HCT116 (cell line): ENCODE data around the gene SOX2. TPM values are rescaled to one million over a fixed set of nuclear protein-coding genes. Genes with fewer than 3 reads are reported as not detected.

ENCODE experiments used
- ATAC-seq: fragments of 200-7000 bp; cut with Tn5 transposase; 2 replicates; pipeline ENCODE4 v1.9.1; 2020; ENCODE audit warnings: mild to moderate bottlenecking, moderate library complexity
- BruUV-seq: library from RNA; stranded (reverse); fragments of 400-500 nt; replicated peaks from 2 replicates; lab custom pipeline; 2021; lab: Mats Ljungman, UMichigan
- CTCF ChIA-PET: fragments of 300-600 bp; sonication (Branson Sonifier 250); formaldehyde crosslinking; loops from one replicate; lab custom pipeline; 2021; ENCODE audit warnings: antibody characterized with exemption; lab: Charles Lee
- POLR2A ChIA-PET: fragments of 300-600, 350-600 bp; sonication (Branson Sonifier 250); formaldehyde crosslinking; loops from one replicate; lab custom pipeline; 2021; ENCODE audit warnings: antibody characterized with exemption; lab: Charles Lee
- RAD21 ChIA-PET, 2 experiments: fragments of 300-600 bp; sonication (Branson Sonifier 250); formaldehyde crosslinking; loops; one replicate each; lab custom pipeline; 2023; ENCODE audit warnings: low total read pairs in 2 of 2; ENCODE audit not compliant: uncharacterized antibody in 2 of 2, unreplicated experiment in 2 of 2, low non-redundant PET in 1 of 2; lab: Charles Lee
- DNase-seq: peaks from one replicate; pipeline ENCODE4 v3.0.0-alpha.2; 2010; ENCODE audit warnings: low read depth, low spot score
- H2AFZ ChIP-seq: fragments of 200-600 bp; shearing (Covaris generic), sonication (generic); 2 replicates; pipeline ENCODE4 v1.6.1; 2017; ENCODE audit warnings: low read depth, mixed run types, mixed read lengths, antibody characterized with exemption, low read length; ENCODE audit not compliant: poor library complexity, severe bottlenecking
- H3K27ac ChIP-seq: 2 replicates; pipeline ENCODE4 v1.5.1; 2012; ENCODE audit warnings: low read depth, low read length
- H3K27me3 ChIP-seq: fragments of 200-600 bp; sonication (generic); 2 replicates; pipeline ENCODE4 v1.6.1; 2016; ENCODE audit warnings: mixed run types, low read length, mixed read lengths; ENCODE audit not compliant: insufficient read depth
- H3K36me3 ChIP-seq, 2 experiments: fragments of 200-500 bp in 1 of 2; fragments of 200-600 bp in 1 of 2; sonication (Bioruptor generic) in 1 of 2; sonication (generic) in 1 of 2; 2 replicates each; pipeline versions ENCODE4 v1.5.1 to v1.6.1; 2014 to 2016; ENCODE audit warnings: low read length in 2 of 2, inconsistent platforms in 1 of 2, mixed read lengths in 1 of 2, mixed run types in 1 of 2; ENCODE audit not compliant: insufficient read depth in 2 of 2, control insufficient read depth in 1 of 2
- H3K4me1 ChIP-seq, 2 experiments: fragments of 200-600 bp in 1 of 2; sonication (generic) in 1 of 2; 2 replicates each; pipeline versions ENCODE4 v1.5.1 to v1.6.1; 2012 to 2017; ENCODE audit warnings: low read length in 2 of 2, inconsistent platforms in 1 of 2, mild to moderate bottlenecking in 1 of 2, mixed read lengths in 1 of 2, mixed run types in 1 of 2, moderate library complexity in 1 of 2; ENCODE audit not compliant: insufficient read depth in 2 of 2, control insufficient read depth in 1 of 2
- H3K4me2 ChIP-seq: fragments of 200-600 bp; sonication (generic); 2 replicates; pipeline ENCODE4 v1.6.1; 2017; ENCODE audit warnings: mixed run types, low read length, mixed read lengths
- H3K4me3 ChIP-seq, 2 experiments: fragments of 200-600 bp in 1 of 2; sonication (generic) in 1 of 2; replicated peaks in 1 of 2; 2 replicates each; pipeline ENCODE4 v1.5.1; 2011 to 2016; ENCODE audit warnings: low read length in 2 of 2, control low read depth in 1 of 2, low read depth in 1 of 2, mild to moderate bottlenecking in 1 of 2, mixed read lengths in 1 of 2, mixed run types in 1 of 2
- H3K79me2 ChIP-seq: fragments of 200-600 bp; sonication (generic); 2 replicates; pipeline ENCODE4 v1.6.1; 2017; ENCODE audit warnings: mild to moderate bottlenecking, mixed run types, low read length, moderate library complexity, mixed read lengths; ENCODE audit not compliant: insufficient read depth
- H3K9ac ChIP-seq: fragments of 200-600 bp; sonication (generic); 2 replicates; pipeline ENCODE4 v1.6.1; 2016; ENCODE audit warnings: low read length, mixed read lengths
- H3K9me2 ChIP-seq: fragments of 200-600 bp; sonication (generic), shearing (Covaris generic); 2 replicates; pipeline ENCODE4 v1.6.1; 2017; ENCODE audit warnings: mixed run types, mild to moderate bottlenecking, moderate library complexity; ENCODE audit not compliant: insufficient read depth
- H3K9me3 ChIP-seq, 2 experiments: fragments of 200-500 bp in 1 of 2; fragments of 200-600 bp in 1 of 2; sonication (Bioruptor generic) in 1 of 2; sonication (generic) in 1 of 2; 2 replicates each; pipeline ENCODE4 v1.6.1; 2014 to 2017; ENCODE audit warnings: low read length in 2 of 2, mixed read lengths in 2 of 2, inconsistent platforms in 1 of 2, low read depth in 1 of 2, mild to moderate bottlenecking in 1 of 2, mixed run types in 1 of 2, moderate library complexity in 1 of 2; ENCODE audit not compliant: control insufficient read depth in 1 of 2, insufficient read depth in 1 of 2
- H4K20me1 ChIP-seq: fragments of 200-600 bp; sonication (generic), shearing (Covaris generic); 2 replicates; pipeline ENCODE4 v1.6.1; 2017; ENCODE audit warnings: mixed run types, mild to moderate bottlenecking, moderate library complexity; ENCODE audit not compliant: insufficient read depth
- CBX3 ChIP-seq: IDR thresholded peaks from 2 replicates; pipeline ENCODE4 v1.6.1; 2012; ENCODE audit warnings: low read depth
- JUND ChIP-seq: IDR thresholded peaks from 2 replicates; pipeline ENCODE4 v1.6.1; 2012
- RAD21 ChIP-seq: IDR thresholded peaks from 2 replicates; pipeline ENCODE4 v1.6.1; 2012; ENCODE audit warnings: low read depth, mild to moderate bottlenecking
- SP1 ChIP-seq: IDR thresholded peaks from 2 replicates; pipeline ENCODE4 v1.6.1; 2012; ENCODE audit warnings: low read depth
- SRF ChIP-seq: IDR thresholded peaks from 2 replicates; pipeline ENCODE4 v1.6.1; 2012; ENCODE audit warnings: low read depth
- TCF7L2 ChIP-seq: IDR thresholded peaks from 2 replicates; pipeline ENCODE4 v1.7.0; 2011; ENCODE audit warnings: borderline replicate concordance, inconsistent platforms; ENCODE audit not compliant: insufficient read depth, insufficient read length; ENCODE audit errors: extremely low read depth
- YY1 ChIP-seq: IDR thresholded peaks from 2 replicates; pipeline ENCODE4 v1.6.1; 2011; ENCODE audit warnings: low read length, low read depth, moderate library complexity, mild to moderate bottlenecking; ENCODE audit not compliant: insufficient replicate concordance; ENCODE audit errors: extremely low read depth
- ZNF274 ChIP-seq: fragments of 200-500 bp; sonication (Bioruptor generic); IDR thresholded peaks from 2 replicates; pipeline ENCODE4 v1.6.1; 2014; ENCODE audit warnings: mild to moderate bottlenecking, low read depth, low read length, inconsistent platforms
- intact Hi-C: fragments of 100-400 bp; cut with micrococcal nuclease; formaldehyde crosslinking; loops from 2 replicates; pipeline ENCODE4 v1.10.0; 2022
- total RNA-seq: library from RNA; stranded (reverse); gene quantifications from one replicate; pipeline ENCODE4 v1.2.1, GENCODE V29; 2021; ENCODE audit not compliant: unreplicated experiment
- TF ChIP-seq, protein P1 (sequence below), 3 experiments: fragments of 200-600 bp in 1 of 3; sonication (generic) in 1 of 3; IDR thresholded peaks in 2 of 3; conservative IDR thresholded peaks in 1 of 3; 2 replicates each; pipeline ENCODE4 v1.5.1; 2012 to 2017; ENCODE audit warnings: low read depth in 2 of 3, low read length in 2 of 3, antibody characterized with exemption in 1 of 3, borderline replicate concordance in 1 of 3, control low read depth in 1 of 3, mild to moderate bottlenecking in 1 of 3, mixed read lengths in 1 of 3, mixed run types in 1 of 3, moderate library complexity in 1 of 3; ENCODE audit not compliant: insufficient read depth in 1 of 3
- TF ChIP-seq, protein P2 (sequence below): IDR thresholded peaks from 2 replicates; pipeline ENCODE4 v1.6.1; 2012

Gene SOX2
- total RNA-seq, 1 experiment from 2014 or later, result 0.15 TPM

DNA sequence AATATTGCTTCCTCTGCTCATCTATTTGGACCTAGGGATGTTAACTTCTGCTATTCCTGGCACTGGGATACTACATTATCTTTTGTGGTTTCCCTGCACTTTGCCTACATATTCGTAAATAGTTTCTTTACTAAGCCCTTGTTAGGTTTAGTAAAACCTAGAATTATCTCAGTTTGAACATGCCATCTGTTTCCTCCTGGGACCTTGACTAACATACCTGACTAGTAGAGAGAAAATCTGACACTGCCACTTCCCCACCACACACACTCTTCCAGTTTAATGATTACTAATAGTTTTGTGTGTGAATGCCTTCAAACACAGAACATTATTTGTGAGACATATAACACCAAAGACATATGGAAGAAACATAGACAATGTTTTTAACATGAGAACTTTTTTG lies 28.2 kb upstream of the SOX2 start (continued):
- TF ChIP-seq YY1, result no peak
- TF ChIP-seq JUND, result no peak
- no peak for TF ChIP-seq TCF7L2
- no peak for TF ChIP-seq CBX3
- no peak for TF ChIP-seq SP1
- TF ChIP-seq, protein P1, sequence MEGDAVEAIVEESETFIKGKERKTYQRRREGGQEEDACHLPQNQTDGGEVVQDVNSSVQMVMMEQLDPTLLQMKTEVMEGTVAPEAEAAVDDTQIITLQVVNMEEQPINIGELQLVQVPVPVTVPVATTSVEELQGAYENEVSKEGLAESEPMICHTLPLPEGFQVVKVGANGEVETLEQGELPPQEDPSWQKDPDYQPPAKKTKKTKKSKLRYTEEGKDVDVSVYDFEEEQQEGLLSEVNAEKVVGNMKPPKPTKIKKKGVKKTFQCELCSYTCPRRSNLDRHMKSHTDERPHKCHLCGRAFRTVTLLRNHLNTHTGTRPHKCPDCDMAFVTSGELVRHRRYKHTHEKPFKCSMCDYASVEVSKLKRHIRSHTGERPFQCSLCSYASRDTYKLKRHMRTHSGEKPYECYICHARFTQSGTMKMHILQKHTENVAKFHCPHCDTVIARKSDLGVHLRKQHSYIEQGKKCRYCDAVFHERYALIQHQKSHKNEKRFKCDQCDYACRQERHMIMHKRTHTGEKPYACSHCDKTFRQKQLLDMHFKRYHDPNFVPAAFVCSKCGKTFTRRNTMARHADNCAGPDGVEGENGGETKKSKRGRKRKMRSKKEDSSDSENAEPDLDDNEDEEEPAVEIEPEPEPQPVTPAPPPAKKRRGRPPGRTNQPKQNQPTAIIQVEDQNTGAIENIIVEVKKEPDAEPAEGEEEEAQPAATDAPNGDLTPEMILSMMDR (IDR thresholded peaks at IDR 0.05 in 2 of 3, conservative IDR thresholded peaks at IDR 0.05 in 1 of 3; ENCODE audit: borderline replicate concordance in 1 of 3, insufficient read depth in 1 of 3, low read depth in 2 of 3, low read length in 2 of 3), result no peak
- TF ChIP-seq ZNF274, result no peak
- TF ChIP-seq, protein P2, sequence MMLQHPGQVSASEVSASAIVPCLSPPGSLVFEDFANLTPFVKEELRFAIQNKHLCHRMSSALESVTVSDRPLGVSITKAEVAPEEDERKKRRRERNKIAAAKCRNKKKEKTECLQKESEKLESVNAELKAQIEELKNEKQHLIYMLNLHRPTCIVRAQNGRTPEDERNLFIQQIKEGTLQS, result no peak
- no peak for TF ChIP-seq SRF

DNA sequence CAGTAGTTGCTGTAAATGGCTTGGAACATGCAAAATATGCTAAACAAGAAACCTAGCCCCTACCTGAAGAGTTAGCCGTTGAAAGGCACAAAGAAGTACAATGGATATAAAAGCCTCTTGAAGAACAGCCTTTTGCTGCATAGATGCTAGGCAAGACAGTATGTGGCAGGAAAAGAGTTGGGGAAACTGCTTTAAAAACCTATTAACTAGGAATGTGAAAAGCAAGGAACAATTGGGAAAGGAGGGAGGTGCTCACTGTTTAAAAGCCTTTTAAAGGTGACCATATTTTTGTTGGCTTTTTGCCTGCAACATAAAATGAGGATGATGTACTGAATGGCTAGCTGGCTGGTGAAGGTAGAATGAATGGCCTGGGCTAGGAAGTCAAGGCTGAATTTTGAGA lies 24.5 kb upstream of the SOX2 start:
- ChIA-PET CTCF (interaction anchor here (1.0 to 1.8 kb wide), 2 partner anchors 13 to 15 kb away, joined by 6 read pairs; no protein-coding TSS in a partner anchor), RAD21 (no interaction called here), POLR2A (no interaction called here)
- Histone ChIP-seq H2AFZ (no peak overlapping the region), H4K20me1 (no peaks in the 10 kb centered on the region), H3K9ac (no peak overlapping the region), H3K4me2 (no peak overlapping the region), H3K27ac (no peak overlapping the region), H3K79me2 (no peaks in the 10 kb centered on the region), H3K4me3 (no peak overlapping the region), H3K4me1 (no peaks in the 10 kb centered on the region), H3K9me3 (no peaks in the 10 kb centered on the region), H3K36me3 (no peaks in the 10 kb centered on the region), H3K9me2 (no peaks in the 10 kb centered on the region), H3K27me3 (no peaks in the 10 kb centered on the region)
- ATAC-seq (no peak), DNase-seq (no peak)
- BruUV-seq, result no TSS peak
- no peak for TF ChIP-seq RAD21
- TF ChIP-seq YY1, result no peak
- intact Hi-C loops, result no loop called here
